GM10248 (cell line): ENCODE measurements around the gene LINC01488.

Experiments used
- CTCF ChIA-PET: fragments of 300-600 bp; sonication (Branson Sonifier 250); formaldehyde crosslinking; extraction: SDS; loops from one replicate; lab custom pipeline; 2021; ENCODE audit warnings: antibody characterized with exemption; lab: Yijun Ruan, JAX
- POLR2A ChIA-PET: fragments of 350-650 bp; sonication (Branson Sonifier 250); formaldehyde crosslinking; extraction: SDS; loops from one replicate; lab custom pipeline; 2020; ENCODE audit warnings: antibody characterized with exemption; lab: Yijun Ruan, JAX
- DNase-seq: peaks from one replicate; pipeline ENCODE4 v3.0.0; 2012; ENCODE audit errors: extremely low spot score
- TF ChIP-seq, protein P1 (sequence below): IDR thresholded peaks from 2 replicates; pipeline ENCODE4 v1.5.1; 2012; ENCODE audit warnings: mild to moderate bottlenecking, low read depth; ENCODE audit errors: extremely low read depth, missing control alignments, control extremely low read depth

Gene LINC01488

DNA sequence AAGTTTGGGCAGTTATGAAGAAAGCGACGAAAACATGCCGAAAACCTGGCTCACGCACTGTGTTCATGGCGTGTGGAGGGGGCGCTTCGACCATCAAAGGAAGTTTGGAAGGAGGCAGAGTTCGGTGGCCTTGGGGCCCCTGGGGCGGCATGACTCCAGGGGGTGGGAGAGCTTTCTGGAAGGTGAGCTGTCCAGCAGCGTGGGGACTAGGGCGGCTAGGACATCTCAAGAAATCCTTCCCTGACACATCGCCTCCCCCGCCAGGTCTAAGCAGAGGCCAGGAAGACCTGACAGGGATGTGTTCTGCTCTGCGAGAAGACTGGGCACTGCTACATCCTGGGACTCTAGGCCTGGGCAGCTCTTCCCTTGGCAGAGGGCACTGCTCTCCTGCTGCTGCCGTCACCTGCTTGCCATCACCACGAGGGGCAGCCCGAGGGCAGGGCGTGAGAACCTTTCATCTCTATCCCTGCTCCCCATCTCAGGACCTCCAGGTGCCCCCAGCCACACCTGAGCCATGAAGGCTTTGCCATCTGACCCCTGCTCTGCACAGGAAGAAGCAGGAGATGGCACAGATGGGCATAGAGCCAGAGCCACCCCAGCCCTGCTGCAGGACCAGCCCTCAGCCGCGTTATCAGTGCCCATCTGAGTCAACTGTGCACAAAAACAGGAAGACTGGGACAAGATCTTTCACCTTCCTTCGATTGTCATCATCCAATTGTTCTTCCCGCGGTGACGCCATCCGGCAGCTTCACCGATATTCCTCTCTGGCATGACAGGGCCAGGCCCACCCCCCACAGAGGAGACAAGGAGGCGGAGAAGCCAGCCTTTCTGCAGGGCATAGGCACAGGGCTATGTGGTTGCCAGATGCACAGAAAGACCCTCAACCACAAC, 12.7 kb downstream of the LINC01488 start:
- POLR2A ChIA-PET = no interaction called here
- CTCF ChIA-PET = no interaction called here
- TF ChIP-seq, protein P1, sequence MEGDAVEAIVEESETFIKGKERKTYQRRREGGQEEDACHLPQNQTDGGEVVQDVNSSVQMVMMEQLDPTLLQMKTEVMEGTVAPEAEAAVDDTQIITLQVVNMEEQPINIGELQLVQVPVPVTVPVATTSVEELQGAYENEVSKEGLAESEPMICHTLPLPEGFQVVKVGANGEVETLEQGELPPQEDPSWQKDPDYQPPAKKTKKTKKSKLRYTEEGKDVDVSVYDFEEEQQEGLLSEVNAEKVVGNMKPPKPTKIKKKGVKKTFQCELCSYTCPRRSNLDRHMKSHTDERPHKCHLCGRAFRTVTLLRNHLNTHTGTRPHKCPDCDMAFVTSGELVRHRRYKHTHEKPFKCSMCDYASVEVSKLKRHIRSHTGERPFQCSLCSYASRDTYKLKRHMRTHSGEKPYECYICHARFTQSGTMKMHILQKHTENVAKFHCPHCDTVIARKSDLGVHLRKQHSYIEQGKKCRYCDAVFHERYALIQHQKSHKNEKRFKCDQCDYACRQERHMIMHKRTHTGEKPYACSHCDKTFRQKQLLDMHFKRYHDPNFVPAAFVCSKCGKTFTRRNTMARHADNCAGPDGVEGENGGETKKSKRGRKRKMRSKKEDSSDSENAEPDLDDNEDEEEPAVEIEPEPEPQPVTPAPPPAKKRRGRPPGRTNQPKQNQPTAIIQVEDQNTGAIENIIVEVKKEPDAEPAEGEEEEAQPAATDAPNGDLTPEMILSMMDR = no peak
- no peak for DNase-seq

DNA sequence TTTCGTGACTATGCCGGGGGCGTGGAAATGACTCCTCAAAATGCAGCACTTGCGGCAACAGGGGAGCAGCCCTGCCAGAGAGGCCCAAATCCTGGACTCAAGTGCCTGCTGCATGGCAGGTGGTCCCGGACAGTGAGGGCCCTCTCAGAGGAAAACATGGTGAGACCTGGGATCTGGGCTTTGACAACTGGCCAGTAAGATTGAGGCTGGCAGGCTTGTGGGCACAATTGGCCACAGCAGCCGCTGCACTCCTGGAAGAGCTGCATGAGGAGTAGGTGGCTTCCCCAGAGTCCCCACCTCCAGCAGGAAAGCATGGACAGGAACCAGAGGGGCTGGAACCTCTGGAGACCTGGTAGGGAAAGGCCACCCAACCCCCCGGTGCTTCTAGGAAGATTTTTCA, 13.4 kb downstream of the LINC01488 start:
- POLR2A ChIA-PET = no interaction called here
- TF ChIP-seq, protein P1 = no peak
- no peak for DNase-seq
- CTCF ChIA-PET = no interaction called here

DNA sequence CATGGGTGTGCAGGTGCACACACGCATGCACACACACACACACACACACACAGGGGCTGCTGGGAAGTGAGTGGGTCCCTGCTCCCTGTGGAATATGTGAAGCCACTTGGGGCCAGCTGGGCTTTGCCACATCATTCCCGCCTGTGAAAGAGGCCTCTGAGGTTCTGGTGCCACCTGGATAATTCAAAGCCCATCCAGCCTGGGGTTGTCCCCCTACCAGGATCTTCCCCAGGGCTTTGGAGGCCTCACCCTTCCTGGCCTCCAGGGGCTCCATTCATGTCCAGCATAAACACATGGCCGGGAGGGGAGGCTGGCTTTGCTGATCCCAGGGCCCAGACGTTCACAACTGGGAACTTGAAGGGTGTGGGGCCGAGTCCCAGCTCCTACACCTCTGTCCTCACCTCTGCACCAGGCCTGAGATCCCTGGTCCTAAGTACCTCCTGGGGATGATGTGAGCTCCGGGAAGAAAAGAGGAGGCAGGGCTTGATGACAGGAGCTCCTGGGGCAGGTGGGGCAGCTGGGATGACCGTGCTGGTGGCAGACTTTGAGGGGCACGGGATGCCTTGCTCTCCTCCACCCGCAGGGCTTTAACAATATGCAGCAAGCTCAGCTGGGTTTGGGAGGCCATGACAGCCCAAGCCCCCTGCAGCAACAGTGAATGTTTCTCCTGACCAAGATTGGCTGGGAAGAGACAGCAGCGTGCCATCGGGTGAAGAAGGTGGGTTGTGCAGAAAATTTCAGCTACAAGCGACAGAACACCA, 14.2 kb downstream of the LINC01488 start:
- ChIA-PET POLR2A (no interaction called here), CTCF (no interaction called here)
- TF ChIP-seq, protein P1 = no peak
- no peak for DNase-seq

DNA sequence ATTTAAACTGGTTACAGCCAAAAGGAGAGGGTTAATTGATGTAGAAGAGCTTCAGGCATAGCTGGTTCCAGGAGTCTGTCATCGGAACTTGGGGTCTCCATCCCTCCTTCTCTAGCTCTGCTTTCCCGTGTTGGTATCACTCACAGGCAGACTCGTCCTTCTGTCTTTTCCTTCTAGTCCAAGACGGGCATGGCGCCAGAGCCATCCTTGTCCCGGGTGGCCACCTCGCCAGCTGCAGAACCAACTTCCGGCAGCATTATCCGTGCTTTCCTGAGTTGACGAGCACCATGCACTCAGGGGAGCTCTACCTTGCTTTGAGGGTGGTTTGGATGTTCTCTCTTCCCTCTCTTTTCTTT, 14.7 kb downstream of the LINC01488 start:
- POLR2A ChIA-PET = no interaction called here
- TF ChIP-seq, protein P1 = no peak
- CTCF ChIA-PET = no interaction called here
- no peak for DNase-seq

DNA sequence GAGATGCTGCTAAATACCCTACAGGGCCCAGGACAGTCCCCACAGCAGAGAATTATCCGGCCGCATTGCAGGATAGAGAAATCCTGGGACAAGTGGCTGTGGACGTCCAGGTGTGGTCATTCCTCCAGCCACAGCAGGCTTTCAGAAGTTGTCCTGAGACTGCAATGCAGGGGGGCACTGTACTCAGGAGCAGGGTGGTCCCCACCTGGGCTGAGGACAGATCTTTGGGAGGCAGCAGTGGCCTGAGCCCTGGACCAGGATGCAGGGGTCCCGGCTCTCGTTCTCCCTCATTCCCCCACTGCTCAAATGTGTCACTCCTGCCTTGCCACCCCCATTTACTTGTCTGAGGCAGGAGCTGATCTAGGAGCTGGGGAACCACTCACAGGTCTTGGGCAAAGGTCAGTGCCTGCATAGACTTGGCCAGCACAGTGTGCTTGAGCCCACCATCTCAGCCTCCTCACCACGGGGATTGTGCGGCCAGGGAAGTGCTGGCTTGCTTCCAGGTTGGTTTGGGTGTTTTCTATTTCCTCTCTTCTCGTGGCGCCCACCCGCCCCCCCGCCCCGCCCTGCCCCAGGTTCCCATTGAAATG, 15.3 kb downstream of the LINC01488 start:
- ChIA-PET POLR2A (no interaction called here), CTCF (no interaction called here)
- DNase-seq = no peak
- TF ChIP-seq, protein P1 = no peak

DNA sequence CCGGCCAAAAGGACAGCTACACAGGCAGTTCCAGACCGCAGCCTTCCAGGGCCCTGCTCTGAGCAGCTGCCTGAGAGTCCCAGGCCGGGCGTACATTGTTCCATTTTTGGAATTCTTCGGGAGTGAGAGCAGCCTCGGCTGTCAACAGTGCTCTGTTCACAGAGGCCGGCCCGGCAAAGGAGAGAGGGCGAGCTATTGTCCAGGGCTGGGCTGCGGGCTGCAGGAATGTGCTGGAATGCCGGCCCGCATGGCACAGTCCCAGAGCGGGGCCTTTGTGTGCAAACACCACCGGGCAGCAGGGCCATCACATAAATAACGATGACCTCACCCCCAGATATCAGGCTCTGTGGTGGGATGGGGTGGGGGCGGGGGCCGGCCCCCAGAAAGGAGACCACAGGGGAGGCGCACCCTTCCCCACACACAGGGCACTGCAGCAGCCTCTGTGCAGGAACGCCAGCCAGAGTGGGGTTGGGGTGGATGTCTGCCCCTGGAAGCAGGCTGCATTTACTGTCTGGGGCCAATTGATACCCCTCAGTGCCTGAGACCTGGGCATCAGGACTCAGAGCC, 15.8 kb downstream of the LINC01488 start:
- ChIA-PET CTCF (no interaction called here), POLR2A (no interaction called here)
- TF ChIP-seq, protein P1 = no peak
- no peak for DNase-seq
